Adrenal gland (tissue), 12 donors: ENCODE data around the gene ZNF683. TPM values are rescaled to one million over a fixed set of nuclear protein-coding genes. Genes with fewer than 3 reads are reported as not detected.

Source experiments
- DNase-seq, 7 donors: peaks; one replicate each; pipeline ENCODE4 v3.0.0-alpha.2; 2019 to 2020
- H3K27ac ChIP-seq, 5 donors: fragments of 200-600 bp; sonication (generic) in 4 of 5; 1 replicate in 3 of 5; 2 replicates in 2 of 5; pipeline versions ENCODE4 v1.5.1 to v1.8.0; 2016 to 2020; ENCODE audit warnings: mild to moderate bottlenecking in 1 of 5
- H3K27me3 ChIP-seq: fragments of 200-600 bp; 2 replicates; pipeline ENCODE4 v1.8.0; 2021
- H3K36me3 ChIP-seq, 2 donors: fragments of 200-600 bp; replicated peaks in 1 of 2; 1 replicate in 1 of 2; 2 replicates in 1 of 2; pipeline versions ENCODE4 v1.5.1 to v1.8.0; 2018 to 2022
- H3K4me1 ChIP-seq, 2 donors: fragments of 200-600 bp; replicated peaks in 1 of 2; 1 replicate in 1 of 2; 2 replicates in 1 of 2; pipeline versions ENCODE4 v1.5.1 to v1.8.0; 2018 to 2021
- H3K4me3 ChIP-seq, 4 donors: fragments of 200-600 bp; sonication (generic) in 3 of 4; one replicate each; pipeline ENCODE4 v1.5.1; 2016 to 2018
- H3K9me3 ChIP-seq, 3 donors: fragments of 200-600 bp; sonication (generic) in 1 of 3; replicated peaks in 1 of 3; 1 replicate in 2 of 3; 2 replicates in 1 of 3; pipeline versions ENCODE4 v1.5.1 to v1.8.0; 2016 to 2021
- POLR2A ChIP-seq, 2 donors: fragments of 450-650 bp; IDR thresholded peaks; one replicate each; pipeline ENCODE4 v1.6.1; 2017; ENCODE audit warnings: antibody characterized with exemption in 2 of 2, mild to moderate bottlenecking in 2 of 2, moderate library complexity in 1 of 2
- WGBS, 4 donors: extraction: QIAGEN DNeasy Blood & Tissue Kit in 2 of 4; methylation state at CpG; one replicate each; pipeline versions ENCODE4 v1.1.5 to v1.1.7; 2013 to 2017; 5-methylcytosine and 5-hydroxymethylcytosine counted together
- intact Hi-C, 2 donors: fragments of 100-400 bp; cut with DNase I; formaldehyde crosslinking; loops; one replicate each; pipeline versions ENCODE4 v1.14.1 to v1.15.0; 2022 to 2023
- polyA plus RNA-seq, 3 donors: library from polyadenylated mRNA; stranded (reverse); fragments of 200-250 nt in 2 of 3; fragments of 350-450 nt in 1 of 3; fragmentation: Illumina TruSeq in 1 of 3; extraction: RNeasy Lipid Tissue Mini Kit (QIAGEN cat#74804) in 1 of 3; gene quantifications; one replicate each; pipeline ENCODE4 v1.2.3, GENCODE V29; 2013 to 2014
- total RNA-seq, 9 donors: library from RNA; depleted of rRNA in 4 of 9; stranded (reverse); fragments of >200 nt in 4 of 9; fragments of 120-200 nt in 1 of 9; fragmentation: NEBNext Ultra II Directional in 1 of 9; extraction: Animal tissue kit (Norgen Biotek cat#: 25700) in 1 of 9; gene quantifications; one replicate each; pipeline versions ENCODE4 v1.1.0 to v1.2.4, GENCODE V29; 2013 to 2023
- TF ChIP-seq, protein P1 (sequence below), 6 experiments: fragments of 450-650 bp in 4 of 6; fragments of 200-600 bp in 2 of 6; sonication (generic) in 1 of 6; IDR thresholded peaks; 1 replicate in 5 of 6; 2 replicates in 1 of 6; pipeline versions ENCODE4 v1.5.1 to v1.8.0; 2016 to 2021; ENCODE audit warnings: antibody characterized with exemption in 6 of 6, mild to moderate bottlenecking in 2 of 6, moderate library complexity in 1 of 6
- donor health status: healthy with polysubstance abuse.
- donor health status: Bipolar disorder and iron deficiency.
- donor health status: DM: yes; HTN: yes; CAD: no.
- donor health status: DM: no; HTN: no; CAD: no.
- donor health status: DM: no; HTN: no; CAD: no.
- donor health status: DM: yes; HTN: yes; CAD: no.

The ZNF683 gene
- total and polyA plus RNA-seq, 12 donors = 0.20 to 0.25 (median 0.24) TPM; not detected in 9

DNA sequence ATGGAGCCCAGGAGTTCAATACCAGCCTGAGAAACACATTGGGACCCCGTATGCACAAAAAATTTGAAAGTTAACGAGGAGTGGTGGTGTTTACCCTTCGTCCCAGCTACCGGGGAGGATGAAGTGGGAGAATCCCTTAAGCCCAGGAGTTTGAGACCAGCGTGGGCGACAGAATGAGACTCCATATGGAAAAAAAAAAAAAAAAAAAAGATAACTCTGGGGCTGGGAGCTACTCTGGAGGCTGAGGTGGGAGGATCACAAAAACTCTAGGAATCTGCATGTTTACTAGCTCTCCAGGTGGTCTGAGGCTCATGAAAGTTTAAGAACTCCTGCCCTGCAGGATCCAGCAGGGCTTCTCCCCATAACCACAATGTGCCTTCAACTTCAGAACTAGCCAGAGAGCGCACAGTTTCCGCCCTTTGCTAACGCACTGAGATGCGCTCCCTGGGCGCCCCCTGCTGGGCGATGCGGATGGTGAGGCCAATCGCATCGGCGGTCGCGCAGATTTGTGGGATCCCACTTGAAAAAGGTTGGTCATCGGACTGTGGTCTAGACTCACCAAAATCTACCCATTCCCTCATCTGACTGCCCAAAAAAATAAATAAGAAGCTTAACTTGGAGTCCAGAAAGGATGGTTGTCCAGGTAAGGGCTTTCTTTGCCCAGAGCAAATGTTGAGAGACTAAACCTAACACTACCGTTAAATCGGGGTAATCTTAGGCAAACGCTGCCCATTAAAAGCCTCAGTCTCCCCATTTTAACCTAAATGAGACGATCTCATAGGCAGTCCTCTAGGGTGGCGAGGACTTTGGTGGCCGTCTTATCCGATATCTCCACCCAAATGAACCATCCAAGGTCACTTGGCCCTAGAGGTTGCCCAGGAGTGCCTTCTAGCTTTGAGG is 8.8 kb downstream of the ZNF683 start:
- peak; percentile 65 to 87 (median 76) for DNase-seq
- TF ChIP-seq, protein P1, sequence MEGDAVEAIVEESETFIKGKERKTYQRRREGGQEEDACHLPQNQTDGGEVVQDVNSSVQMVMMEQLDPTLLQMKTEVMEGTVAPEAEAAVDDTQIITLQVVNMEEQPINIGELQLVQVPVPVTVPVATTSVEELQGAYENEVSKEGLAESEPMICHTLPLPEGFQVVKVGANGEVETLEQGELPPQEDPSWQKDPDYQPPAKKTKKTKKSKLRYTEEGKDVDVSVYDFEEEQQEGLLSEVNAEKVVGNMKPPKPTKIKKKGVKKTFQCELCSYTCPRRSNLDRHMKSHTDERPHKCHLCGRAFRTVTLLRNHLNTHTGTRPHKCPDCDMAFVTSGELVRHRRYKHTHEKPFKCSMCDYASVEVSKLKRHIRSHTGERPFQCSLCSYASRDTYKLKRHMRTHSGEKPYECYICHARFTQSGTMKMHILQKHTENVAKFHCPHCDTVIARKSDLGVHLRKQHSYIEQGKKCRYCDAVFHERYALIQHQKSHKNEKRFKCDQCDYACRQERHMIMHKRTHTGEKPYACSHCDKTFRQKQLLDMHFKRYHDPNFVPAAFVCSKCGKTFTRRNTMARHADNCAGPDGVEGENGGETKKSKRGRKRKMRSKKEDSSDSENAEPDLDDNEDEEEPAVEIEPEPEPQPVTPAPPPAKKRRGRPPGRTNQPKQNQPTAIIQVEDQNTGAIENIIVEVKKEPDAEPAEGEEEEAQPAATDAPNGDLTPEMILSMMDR (IDR thresholded peaks at IDR 0.05) = peak; percentile 67 to 89 (median 79)
- no peak for TF ChIP-seq POLR2A (IDR thresholded peaks at IDR 0.05)
- no peak overlapping the region for H3K4me3 ChIP-seq
- H3K9me3 ChIP-seq = no peaks in the 10 kb centered on the region
- 31 to 35% (median 32%) methylated on average over 25 to 26 of the region's 26 CpGs for WGBS, 4 donors
- H3K36me3 ChIP-seq = no peaks in the 10 kb centered on the region
- no peak overlapping the region for H3K27ac ChIP-seq
- H3K4me1 ChIP-seq = no peaks in the 10 kb centered on the region
- H3K27me3 ChIP-seq = peaks cover 48% of the 10 kb centered on the region
- intact Hi-C loops = no loop called here

- 58 to 90% (median 85%) methylated on average over 2 to 3 of the region's 3 CpGs for WGBS, 4 donors
- intact Hi-C loops = no loop called here
- Histone ChIP-seq H3K27me3 (peaks cover 48% of the 10 kb centered on the region), H3K4me3 (no peak overlapping the region), H3K4me1 (no peaks in the 10 kb centered on the region), H3K36me3 (no peaks in the 10 kb centered on the region), H3K27ac (no peak overlapping the region), H3K9me3 (no peaks in the 10 kb centered on the region)
- no peak for TF ChIP-seq POLR2A (IDR thresholded peaks at IDR 0.05)
- TF ChIP-seq, protein P1 (IDR thresholded peaks at IDR 0.05) = no peak
- DNase-seq = no peak
These were observed 10.2 kb downstream of the ZNF683 start for GRCh38 chr1:26362331-26362730.

DNA sequence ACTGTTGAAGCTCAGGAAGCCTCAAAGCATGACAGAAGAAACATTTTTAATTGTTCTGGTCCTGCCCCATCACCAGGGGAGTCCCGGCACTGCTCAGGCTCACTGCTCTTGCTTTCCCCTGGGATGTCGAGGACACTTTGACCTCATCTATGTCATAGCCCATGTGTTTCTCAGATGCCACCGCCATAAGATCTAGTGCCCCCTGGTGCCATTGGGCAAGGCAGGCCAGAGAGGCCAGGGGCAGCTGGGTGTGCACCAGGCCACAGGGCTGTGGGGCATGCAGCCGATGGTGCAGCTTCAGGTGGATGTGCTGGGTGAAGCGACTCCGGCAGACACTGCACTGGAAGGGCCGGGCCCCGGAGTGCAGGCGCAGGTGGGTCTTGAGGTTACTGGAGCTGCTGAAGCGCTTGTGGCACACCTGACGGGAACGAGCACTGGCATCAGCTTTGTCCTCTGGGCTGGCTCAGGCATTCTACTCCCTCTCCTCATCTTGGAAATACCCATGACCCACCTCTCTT is 10.9 kb downstream of the ZNF683 start:
- H3K27me3 ChIP-seq = peaks cover 48% of the 10 kb centered on the region
- H3K36me3 ChIP-seq = no peaks in the 10 kb centered on the region
- TF ChIP-seq, protein P1 (IDR thresholded peaks at IDR 0.05) = no peak
- TF ChIP-seq POLR2A (IDR thresholded peaks at IDR 0.05) = no peak
- H3K4me3 ChIP-seq = no peak overlapping the region
- no peak for DNase-seq
- H3K9me3 ChIP-seq = no peaks in the 10 kb centered on the region
- 81 to 96% (median 88%) methylated on average over 3 to 12 of the region's 12 CpGs for WGBS, 4 donors
- intact Hi-C loops = no loop called here
- H3K4me1 ChIP-seq = no peaks in the 10 kb centered on the region
- H3K27ac ChIP-seq = no peak overlapping the region

DNA sequence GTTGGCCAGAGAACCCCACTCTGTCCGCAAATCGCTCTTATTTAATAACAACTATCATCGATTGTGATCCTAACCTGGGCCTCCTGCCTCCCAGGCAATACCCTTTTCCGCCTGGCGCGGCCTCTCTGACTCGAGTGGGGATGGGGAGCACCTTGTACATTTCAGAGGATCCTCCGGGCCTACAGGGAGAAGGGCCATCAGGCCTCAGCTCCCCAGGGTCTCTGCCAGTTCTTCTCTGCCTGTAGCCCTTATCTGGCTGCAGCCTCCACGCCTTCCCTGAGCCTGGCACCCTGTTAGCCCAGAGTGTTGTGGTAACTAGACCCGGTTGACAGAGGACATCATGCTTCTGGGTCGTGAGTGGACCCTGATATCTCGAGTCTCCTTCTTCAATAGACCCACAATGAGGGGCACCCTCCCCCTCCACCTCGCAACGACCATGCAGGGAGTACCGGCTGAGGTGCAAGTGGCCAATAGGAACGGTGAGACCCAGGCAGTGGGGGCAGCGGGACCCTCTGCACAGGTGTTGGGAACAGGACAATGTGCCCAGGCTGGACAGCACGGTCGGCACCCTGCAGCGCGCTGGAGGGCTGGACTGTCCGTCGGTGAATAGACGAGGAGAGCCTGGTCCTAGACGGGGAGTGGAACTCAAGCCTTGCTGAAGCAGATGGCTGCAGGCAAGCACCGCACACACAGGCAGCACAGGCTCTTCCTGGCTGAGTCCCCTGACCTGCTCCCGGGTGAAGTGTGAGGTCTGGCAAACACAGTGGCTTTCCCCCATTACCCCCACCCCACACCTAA is 11.5 kb downstream of the ZNF683 start:
- intact Hi-C loops = no loop called here
- no peak overlapping the region for H3K4me3 ChIP-seq
- H3K36me3 ChIP-seq = no peaks in the 10 kb centered on the region
- H3K9me3 ChIP-seq = no peaks in the 10 kb centered on the region
- no peak overlapping the region for H3K27ac ChIP-seq
- no peak for DNase-seq
- H3K4me1 ChIP-seq = no peaks in the 10 kb centered on the region
- TF ChIP-seq, protein P1 (IDR thresholded peaks at IDR 0.05) = no peak
- no peak for TF ChIP-seq POLR2A (IDR thresholded peaks at IDR 0.05)
- H3K27me3 ChIP-seq = peaks cover 48% of the 10 kb centered on the region
- WGBS, 4 donors = 67 to 71% (median 68%) methylated on average over 17 to 27 of the region's 27 CpGs
